ENCODE results near the gene PCDHA12. TPM values are rescaled to one million over a fixed set of nuclear protein-coding genes. Genes with fewer than 3 reads are reported as not detected.

PCDHA12 gene
- polyA plus RNA-seq, 3 donors: not detected

DNA sequence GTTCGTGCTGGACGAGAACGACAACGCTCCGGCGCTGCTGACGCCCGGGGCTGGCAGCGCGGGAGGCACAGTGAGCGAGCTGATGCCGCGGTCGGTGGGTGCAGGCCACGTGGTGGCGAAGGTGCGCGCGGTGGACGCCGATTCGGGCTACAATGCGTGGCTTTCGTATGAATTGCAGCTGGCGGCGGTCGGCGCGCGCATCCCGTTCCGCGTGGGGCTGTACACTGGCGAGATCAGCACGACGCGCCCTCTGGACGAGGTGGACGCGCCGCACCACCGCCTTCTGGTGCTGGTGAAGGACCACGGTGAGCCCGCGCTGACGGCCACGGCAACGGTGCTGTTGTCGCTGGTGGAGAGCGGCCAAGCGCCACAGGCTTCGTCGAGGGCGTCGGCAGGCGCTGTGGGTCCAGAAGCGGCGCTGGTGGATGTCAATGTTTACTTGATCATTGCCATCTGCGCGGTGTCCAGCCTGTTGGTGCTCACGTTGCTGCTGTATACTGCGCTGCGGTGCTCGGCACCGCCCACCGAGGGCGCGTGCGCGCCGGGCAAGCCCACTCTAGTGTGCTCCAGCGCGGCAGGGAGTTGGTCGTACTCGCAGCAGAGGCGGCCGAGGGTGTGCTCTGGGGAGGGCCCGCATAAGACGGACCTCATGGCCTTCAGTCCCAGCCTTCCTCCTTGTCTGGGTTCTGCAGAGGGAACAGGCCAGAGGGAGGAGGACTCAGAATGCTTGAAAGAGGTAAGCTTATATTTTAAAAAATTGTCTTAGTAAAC lies 9.0 kb downstream of the PCDHA12 start:
- no peaks in the 10 kb centered on the region for H3K4me1 Mint-ChIP-seq
- H3K36me3 ChIP-seq (replicated peaks in 1 of 2; ENCODE audit: control insufficient read depth in 1 of 2, insufficient read depth in 2 of 2, low read length in 2 of 2): no peaks in the 10 kb centered on the region
- 37% methylated on average over 76 of the region's 79 CpGs for WGBS (ENCODE audit: insufficient coverage)
- H3K27me3 Mint-ChIP-seq (ENCODE audit: low read depth in 3 of 3): peaks cover 2 to 32% (median 19%) of the 10 kb centered on the region in 3 donors
- H3K4me2 ChIP-seq (replicated peaks; ENCODE audit: extremely low read depth, low read length, poor library complexity, severe bottlenecking): no peak overlapping the region
- no peak overlapping the region for H3K27ac Mint-ChIP-seq
- peaks cover 0 to 18% of the 10 kb centered on the region in 2 donors for H3K27me3 ChIP-seq (ENCODE audit: control insufficient read depth in 2 of 2, insufficient read depth in 2 of 2, low read length in 2 of 2)
- intact Hi-C loops (cut with micrococcal nuclease): no loop called here
- no peak overlapping the region for H2AFZ ChIP-seq (ENCODE audit: insufficient read depth, low read depth, low read length, poor library complexity, severe bottlenecking)
- no peaks in the 10 kb centered on the region for H3K4me1 ChIP-seq (ENCODE audit: control insufficient read depth in 1 of 2, insufficient read depth in 2 of 2, low read length in 2 of 2)
- no peaks in the 10 kb centered on the region for H3K79me2 ChIP-seq (ENCODE audit: insufficient read depth, low read length)
- H3K9ac ChIP-seq (ENCODE audit: insufficient read depth, low read length, poor library complexity, severe bottlenecking): no peak overlapping the region
- no peaks in the 10 kb centered on the region for H4K20me1 ChIP-seq (ENCODE audit: insufficient read depth, low read length)
- no peak overlapping the region for H3K27ac ChIP-seq (ENCODE audit: low read depth in 1 of 2, low read length in 2 of 2)
- H3K4me3 ChIP-seq (replicated peaks in 1 of 3; ENCODE audit: low read depth in 2 of 3, low read length in 3 of 3): no peak overlapping the region
- TF ChIP-seq, protein P1, sequence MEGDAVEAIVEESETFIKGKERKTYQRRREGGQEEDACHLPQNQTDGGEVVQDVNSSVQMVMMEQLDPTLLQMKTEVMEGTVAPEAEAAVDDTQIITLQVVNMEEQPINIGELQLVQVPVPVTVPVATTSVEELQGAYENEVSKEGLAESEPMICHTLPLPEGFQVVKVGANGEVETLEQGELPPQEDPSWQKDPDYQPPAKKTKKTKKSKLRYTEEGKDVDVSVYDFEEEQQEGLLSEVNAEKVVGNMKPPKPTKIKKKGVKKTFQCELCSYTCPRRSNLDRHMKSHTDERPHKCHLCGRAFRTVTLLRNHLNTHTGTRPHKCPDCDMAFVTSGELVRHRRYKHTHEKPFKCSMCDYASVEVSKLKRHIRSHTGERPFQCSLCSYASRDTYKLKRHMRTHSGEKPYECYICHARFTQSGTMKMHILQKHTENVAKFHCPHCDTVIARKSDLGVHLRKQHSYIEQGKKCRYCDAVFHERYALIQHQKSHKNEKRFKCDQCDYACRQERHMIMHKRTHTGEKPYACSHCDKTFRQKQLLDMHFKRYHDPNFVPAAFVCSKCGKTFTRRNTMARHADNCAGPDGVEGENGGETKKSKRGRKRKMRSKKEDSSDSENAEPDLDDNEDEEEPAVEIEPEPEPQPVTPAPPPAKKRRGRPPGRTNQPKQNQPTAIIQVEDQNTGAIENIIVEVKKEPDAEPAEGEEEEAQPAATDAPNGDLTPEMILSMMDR (IDR thresholded peaks at IDR 0.05): no peak
- H3K36me3 Mint-ChIP-seq: no peaks in the 10 kb centered on the region
- H3K9me3 Mint-ChIP-seq: peaks cover 32 to 45% (median 34%) of the 10 kb centered on the region in 7 donors
- H3K4me3 Mint-ChIP-seq: no peak overlapping the region
- H3K9me3 ChIP-seq (replicated peaks in 1 of 2; ENCODE audit: control insufficient read depth in 1 of 2, insufficient read depth in 1 of 2, low read length in 2 of 2): peaks cover 34 to 35% of the 10 kb centered on the region in 2 donors
- no peak for DNase-seq

DNA sequence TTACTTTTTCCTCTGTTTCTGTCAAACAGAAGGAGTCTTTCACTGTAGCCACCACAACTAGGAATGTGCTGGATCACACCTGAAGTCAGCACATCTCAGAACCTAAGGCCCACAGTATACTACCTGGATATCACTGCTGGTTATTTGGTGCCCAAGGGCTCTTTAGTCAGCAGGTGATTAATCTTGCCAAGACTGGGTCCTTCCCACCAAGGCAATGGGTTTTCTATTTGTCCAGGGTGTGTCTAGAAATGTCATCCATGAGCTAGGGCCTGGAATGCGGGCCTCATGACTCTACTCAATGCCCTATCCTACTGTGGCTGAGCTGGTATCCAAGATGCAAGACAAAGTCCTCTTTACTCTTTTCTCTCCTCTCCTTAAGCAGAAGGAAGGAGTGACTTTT lies 41.2 kb downstream of the PCDHA12 start:
- Histone ChIP-seq H4K20me1 (ENCODE audit: insufficient read depth, low read length) (no peaks in the 10 kb centered on the region), H3K36me3 (replicated peaks in 1 of 2; ENCODE audit: control insufficient read depth in 1 of 2, insufficient read depth in 2 of 2, low read length in 2 of 2) (no peaks in the 10 kb centered on the region), H3K27ac (ENCODE audit: low read depth in 1 of 2, low read length in 2 of 2) (no peak overlapping the region), H3K79me2 (ENCODE audit: insufficient read depth, low read length) (no peaks in the 10 kb centered on the region), H3K9me3 (replicated peaks in 1 of 2; ENCODE audit: control insufficient read depth in 1 of 2, insufficient read depth in 1 of 2, low read length in 2 of 2) (peaks cover 18 to 21% of the 10 kb centered on the region in 2 donors), H3K4me3 (replicated peaks in 1 of 3; ENCODE audit: low read depth in 2 of 3, low read length in 3 of 3) (no peak overlapping the region), H3K4me2 (replicated peaks; ENCODE audit: extremely low read depth, low read length, poor library complexity, severe bottlenecking) (no peak overlapping the region), H3K9ac (ENCODE audit: insufficient read depth, low read length, poor library complexity, severe bottlenecking) (no peak overlapping the region), H3K27me3 (ENCODE audit: control insufficient read depth in 2 of 2, insufficient read depth in 2 of 2, low read length in 2 of 2) (no peaks in the 10 kb centered on the region), H2AFZ (ENCODE audit: insufficient read depth, low read depth, low read length, poor library complexity, severe bottlenecking) (no peak overlapping the region), H3K4me1 (ENCODE audit: control insufficient read depth in 1 of 2, insufficient read depth in 2 of 2, low read length in 2 of 2) (no peaks in the 10 kb centered on the region)
- intact Hi-C loops (cut with micrococcal nuclease): no loop called here
- H3K4me1 Mint-ChIP-seq: no peaks in the 10 kb centered on the region
- H3K36me3 Mint-ChIP-seq: no peaks in the 10 kb centered on the region
- TF ChIP-seq, protein P1 (IDR thresholded peaks at IDR 0.05): no peak
- H3K4me3 Mint-ChIP-seq: no peak overlapping the region
- WGBS (ENCODE audit: insufficient coverage): 100% methylated on average over 1 of the region's 1 CpG
- no peak overlapping the region for H3K27ac Mint-ChIP-seq
- H3K9me3 Mint-ChIP-seq: peaks cover 7 to 32% (median 18%) of the 10 kb centered on the region in 7 donors
- DNase-seq: no peak
- H3K27me3 Mint-ChIP-seq (ENCODE audit: low read depth in 3 of 3): peaks cover 0 to 4% (median 2%) of the 10 kb centered on the region in 3 donors

Data from CD14-positive monocyte (primary cell).